ENCODE results near the gene FAM168A. TPM values are rescaled to one million over a fixed set of nuclear protein-coding genes. Genes with fewer than 3 reads are reported as not detected.

FAM168A gene
- total and polyA plus RNA-seq, 2 of the 8 experiments (the other 6 are each of a cell fraction or from before 2014, with no cell fraction given): 17.1 to 21.6 TPM

- Histone ChIP-seq H2BK12ac (ENCODE audit: low read depth, low read length) (no peak overlapping the region), H3K4ac (replicated peaks; ENCODE audit: insufficient read length, low read depth, low read length) (no peak overlapping the region), H3K79me1 (ENCODE audit: low read depth, low read length) (no peaks in the 10 kb centered on the region), H4K8ac (ENCODE audit: extremely low read depth, insufficient read depth, low read length) (no peak overlapping the region), H3K14ac (ENCODE audit: insufficient read length) (no peak overlapping the region), H2BK5ac (ENCODE audit: low read depth, low read length) (no peak overlapping the region), H3K23ac (ENCODE audit: insufficient read length) (no peak overlapping the region), H3K4me3 (ENCODE audit: extremely low read depth in 1 of 4, insufficient read depth in 2 of 4, low read depth in 3 of 4, low read length in 4 of 4) (no peak overlapping the region), H2AK5ac (ENCODE audit: low read depth, low read length) (no peak overlapping the region), H3K4me2 (ENCODE audit: insufficient read depth in 1 of 2, low read depth in 2 of 2, low read length in 2 of 2) (no peak overlapping the region), H4K5ac (ENCODE audit: insufficient read length, low read depth, low read length) (no peak overlapping the region), H3K4me1 (replicated peaks in 1 of 4; ENCODE audit: control insufficient read depth in 3 of 4, insufficient read depth in 4 of 4, low read length in 3 of 4) (no peaks in the 10 kb centered on the region), H4K20me1 (replicated peaks in 1 of 2; ENCODE audit: control insufficient read depth in 1 of 2, insufficient read depth in 2 of 2, low read length in 2 of 2) (no peaks in the 10 kb centered on the region), H3K9me3 (ENCODE audit: insufficient read depth in 2 of 2, low read depth in 1 of 2, low read length in 1 of 2) (no peaks in the 10 kb centered on the region), H3K9ac (replicated peaks in 1 of 4; ENCODE audit: extremely low read depth in 1 of 4, low read depth in 3 of 4, low read length in 3 of 4) (no peak overlapping the region), H2BK20ac (ENCODE audit: low read length) (no peak overlapping the region), H3K27ac (ENCODE audit: low read depth, low read length) (no peak overlapping the region), H3K36me3 (ENCODE audit: control insufficient read depth in 2 of 4, insufficient read depth in 4 of 4, low read length in 3 of 4) (peaks cover 0 to 14% (median 6%) of the 10 kb centered on the region in 4 experiments; a peak in 4 of 8 replicates), H2BK120ac (replicated peaks; ENCODE audit: low read depth, low read length) (no peak overlapping the region), H3K18ac (ENCODE audit: extremely low read depth, low read length) (no peak overlapping the region), H2BK15ac (ENCODE audit: low read length) (no peak overlapping the region), H3K56ac (replicated peaks; ENCODE audit: insufficient read length, low read depth, low read length) (no peak overlapping the region), H3K27me3 (replicated peaks in 1 of 4; ENCODE audit: control insufficient read depth in 3 of 4, extremely low read depth in 1 of 4, insufficient read depth in 3 of 4, low read length in 3 of 4) (no peaks in the 10 kb centered on the region), H2AFZ (ENCODE audit: low read length) (no peak overlapping the region), H4K91ac (replicated peaks; ENCODE audit: insufficient read length, low read length) (no peak overlapping the region), H3K23me2 (ENCODE audit: low read depth, low read length) (no peaks in the 10 kb centered on the region), H3K79me2 (ENCODE audit: control insufficient read depth in 1 of 2, insufficient read depth in 2 of 2, low read length in 2 of 2) (no peaks in the 10 kb centered on the region)
- ChIA-PET CTCF (ENCODE audit: partially characterized antibody) (interaction anchor here (0.6 to 5.6 kb wide), 6 partner anchors 9 to 248 kb away, joined by 3 to 27 read pairs (median 4); no protein-coding TSS in a partner anchor), POLR2A (ENCODE audit: partially characterized antibody) (no interaction called here)
- FAIRE-seq (no peak), DNase-seq (ENCODE audit: low read depth in 1 of 2, low spot score in 2 of 2) (no peak)
- 86% methylated on average over 3 of the region's 3 CpGs; no CpG with 5 or more reads in 1 of the 2 experiments for WGBS, 2 experiments (ENCODE audit: extremely low coverage in 1 of 2, insufficient coverage in 1 of 2, insufficient read length in 1 of 2, insufficient replicate concordance in 2 of 2, low coverage in 1 of 2, low lambda C conversion rate in 2 of 2, missing lambda C conversion rate in 1 of 2)
- TF ChIP-seq NANOG (IDR thresholded peaks at IDR 0.05; ENCODE audit: insufficient read depth, low read depth, low read length, poor library complexity, severe bottlenecking): no peak
- no peak for TF ChIP-seq TCF12 (IDR thresholded peaks at IDR 0.05; ENCODE audit: low read depth, low read length)
- no peak for TF ChIP-seq BCL11A (IDR thresholded peaks at IDR 0.05; ENCODE audit: low read depth in 2 of 2, low read length in 2 of 2)
- TF ChIP-seq POLR2A (IDR thresholded peaks at IDR 0.05; ENCODE audit: control extremely low read depth in 1 of 2, low read depth in 2 of 2, low read length in 2 of 2): no peak
- no peak for TF ChIP-seq SAP30 (IDR thresholded peaks at IDR 0.05; ENCODE audit: insufficient read depth, insufficient replicate concordance, low read length)
- no peak for TF ChIP-seq BRCA1 (IDR thresholded peaks at IDR 0.05; ENCODE audit: low read depth, low read length)
- no peak for TF ChIP-seq MAX (IDR thresholded peaks at IDR 0.05)
- no peak for TF ChIP-seq RBBP5 (IDR thresholded peaks at IDR 0.05; ENCODE audit: borderline replicate concordance, low read depth, low read length)
- TF ChIP-seq ZNF274 (IDR thresholded peaks at IDR 0.05; ENCODE audit: borderline replicate concordance, extremely low read depth, low read length): no peak
- TF ChIP-seq CEBPB (IDR thresholded peaks at IDR 0.05; ENCODE audit: low read depth, low read length): no peak
- TF ChIP-seq TEAD4 (IDR thresholded peaks at IDR 0.05; ENCODE audit: low read depth, low read length): no peak
- TF ChIP-seq SIX5 (IDR thresholded peaks at IDR 0.05; ENCODE audit: low read depth, low read length): no peak
- no peak for TF ChIP-seq JUN (IDR thresholded peaks at IDR 0.05; ENCODE audit: low read depth, low read length)
- no peak for TF ChIP-seq YY1 (IDR thresholded peaks at IDR 0.05; ENCODE audit: low read depth, low read length)
Measured at GRCh38 chr11:73412308-73412707, 185.6 kb downstream of the FAM168A start.

All from H1 (cell line).